ENCODE data around the gene COX7C. TPM values are rescaled to one million over a fixed set of nuclear protein-coding genes. Genes with fewer than 3 reads are reported as not detected.
"Not testable (repeated sequence)": the region's sequence is repeated elsewhere in the genome, so short reads cannot be mapped to it uniquely, and the experiment has no call there.

Gene COX7C
- total RNA-seq, 8 experiments from 2014 or later: 612 to 1,058 (median 819) TPM

DNA sequence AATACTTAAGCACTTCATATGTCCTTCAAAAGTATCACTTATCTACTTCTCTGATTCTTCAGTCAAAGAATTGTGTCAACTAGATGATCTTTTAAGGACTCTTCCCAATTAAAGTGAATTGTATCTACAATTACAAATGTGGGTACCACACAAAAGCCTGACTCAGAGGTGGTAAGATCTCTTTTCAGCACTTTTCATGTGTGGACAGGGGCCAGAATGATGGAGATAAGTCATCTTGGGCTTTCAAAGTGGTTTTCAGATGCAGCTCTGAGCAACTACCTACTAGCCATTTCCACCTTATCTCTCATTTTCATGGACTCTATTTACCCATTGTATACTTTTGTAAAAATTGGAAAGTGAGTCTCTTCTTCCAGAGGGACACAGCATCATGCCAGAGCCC lies 8.4 kb downstream of the COX7C start:
- no peak overlapping the region for H3K27ac ChIP-seq

DNA sequence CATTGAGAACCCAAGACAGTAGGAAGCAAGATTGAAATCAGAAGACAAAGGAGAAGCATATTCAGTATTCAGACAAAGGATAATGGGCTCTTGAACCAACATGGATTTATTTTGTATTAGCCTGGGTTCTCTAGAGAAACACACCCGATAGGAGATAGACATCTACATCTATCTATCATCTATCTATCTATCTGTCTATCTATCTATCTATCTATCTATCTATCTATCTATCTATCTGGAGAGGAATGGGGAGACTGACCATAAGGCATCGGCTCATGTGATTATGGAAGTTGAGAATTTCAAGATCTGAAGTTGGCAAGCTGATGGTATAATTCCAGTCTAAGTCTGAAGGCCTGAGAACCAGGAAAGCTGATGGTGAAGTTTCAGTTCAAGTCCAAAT lies 13.4 kb downstream of the COX7C start:
- in situ Hi-C loops (cut with MboI; ENCODE audit: low pct_unique_long_range_greater_than_20kb in 2 of 9, low sequenced_read_pairs in 9 of 9, unreplicated experiment in 9 of 9): no loop called here
- Histone ChIP-seq H3K27ac (no peak overlapping the region), H3K4me1 (replicated peaks in 1 of 2) (no peaks in the 10 kb centered on the region), H3K4me3 (no peak overlapping the region)
- WGBS, 10 experiments: 0 to 100% (median 89%) methylated on average over 1 to 2 of the region's 2 CpGs; no CpG with 5 or more reads in 2 of the 10 experiments
- ATAC-seq (replicated peaks in 6 of 8): no peak

More for the DNA sequence above, 8.4 kb downstream of the COX7C start:
- Histone ChIP-seq H3K4me1 (replicated peaks in 1 of 2) (peaks cover 0 to 3% of the 10 kb centered on the region in 2 donors), H3K4me3 (no peak overlapping the region)
- ATAC-seq (replicated peaks in 6 of 8): peak in 1 of 8 experiments; percentile 23
- in situ Hi-C loops (cut with MboI; ENCODE audit: low pct_unique_long_range_greater_than_20kb in 2 of 9, low sequenced_read_pairs in 9 of 9, unreplicated experiment in 9 of 9): no loop called here

DNA sequence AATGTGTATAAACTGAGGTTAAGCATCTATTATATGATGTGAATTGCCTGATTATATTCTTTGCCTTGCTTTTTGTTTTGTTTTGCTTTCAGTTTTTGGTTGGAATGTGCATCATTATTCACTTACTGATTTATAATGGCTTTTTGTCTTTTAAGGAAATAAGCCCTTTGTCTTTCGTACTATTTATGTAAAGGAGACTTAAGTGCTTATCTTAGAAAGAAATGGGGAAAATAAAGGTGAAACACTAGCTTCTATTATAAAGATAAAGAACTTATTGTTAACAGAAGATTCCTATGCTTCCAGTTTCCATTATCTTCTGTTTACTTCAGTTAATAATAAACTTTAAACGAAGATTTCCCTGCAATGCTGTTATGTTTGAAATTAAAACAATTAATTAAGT lies 23.3 kb downstream of the COX7C start:
- in situ Hi-C loops (cut with MboI; ENCODE audit: low pct_unique_long_range_greater_than_20kb in 2 of 9, low sequenced_read_pairs in 9 of 9, unreplicated experiment in 9 of 9): no loop called here
- ATAC-seq (replicated peaks in 6 of 8): no peak
- Histone ChIP-seq H3K4me1 (replicated peaks in 1 of 2) (no peaks in the 10 kb centered on the region), H3K4me3 (no peak overlapping the region), H3K27ac (no peak overlapping the region)
- 0 to 40% (median 11%) methylated on average over 1 to 2 of the region's 2 CpGs for WGBS, 10 experiments

DNA sequence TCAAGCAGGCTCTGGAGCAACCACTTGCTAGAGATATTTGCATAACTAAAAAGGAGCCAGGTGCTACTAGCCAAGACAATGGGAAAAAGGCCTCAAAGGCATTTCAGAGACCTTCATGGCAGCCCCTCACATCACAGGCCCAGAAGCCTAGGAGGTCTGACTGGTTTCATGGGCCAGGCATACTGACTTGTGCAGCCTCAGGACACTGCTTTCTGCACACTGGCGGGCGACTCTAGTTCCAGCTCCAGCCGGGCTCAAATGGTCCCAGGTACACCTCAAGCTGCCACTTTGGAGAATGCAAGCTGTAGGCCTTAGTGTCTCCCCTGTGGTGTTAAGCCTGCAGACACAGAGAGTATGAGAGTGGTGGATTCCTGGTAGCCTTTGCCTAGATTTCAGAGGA lies 27.1 kb downstream of the COX7C start:
- WGBS, 10 experiments: no CpG with 5 or more reads among the region's 3 CpGs
- Histone ChIP-seq H3K27ac (no peak overlapping the region), H3K4me1 (replicated peaks in 1 of 2) (peaks cover 0 to 4% of the 10 kb centered on the region in 2 donors), H3K4me3 (no peak overlapping the region)
- ATAC-seq (replicated peaks in 6 of 8): no peak
- in situ Hi-C loops (cut with MboI; ENCODE audit: low pct_unique_long_range_greater_than_20kb in 2 of 9, low sequenced_read_pairs in 9 of 9, unreplicated experiment in 9 of 9): no loop called here

DNA sequence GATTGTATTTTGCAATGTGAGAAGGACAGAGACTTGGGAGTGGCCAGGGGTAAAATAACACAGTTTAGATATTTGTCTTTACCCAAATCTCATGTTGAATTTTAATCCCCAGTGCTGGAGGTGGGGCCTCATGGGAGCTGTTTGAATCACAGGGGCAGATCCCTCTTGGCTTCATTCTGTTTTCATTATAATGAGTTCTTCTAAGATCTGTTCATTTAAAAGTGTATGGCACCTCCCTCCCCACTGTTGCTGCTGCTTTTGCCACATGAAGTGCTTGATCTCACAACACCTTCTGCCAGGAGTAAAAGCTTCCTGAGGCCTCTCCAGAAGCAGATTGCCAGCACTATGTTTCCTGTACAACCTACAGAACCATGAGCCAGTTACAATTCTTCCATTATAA lies 28.1 kb downstream of the COX7C start:
- in situ Hi-C loops (cut with MboI; ENCODE audit: low pct_unique_long_range_greater_than_20kb in 2 of 9, low sequenced_read_pairs in 9 of 9, unreplicated experiment in 9 of 9): no loop called here
- Histone ChIP-seq H3K4me1 (replicated peaks in 1 of 2) (peaks cover 0 to 10% of the 10 kb centered on the region in 2 donors), H3K4me3 (no peak overlapping the region), H3K27ac (no peak overlapping the region)
- peak in 2 of 8 experiments; percentile 46 to 87 for ATAC-seq (replicated peaks in 6 of 8)

DNA sequence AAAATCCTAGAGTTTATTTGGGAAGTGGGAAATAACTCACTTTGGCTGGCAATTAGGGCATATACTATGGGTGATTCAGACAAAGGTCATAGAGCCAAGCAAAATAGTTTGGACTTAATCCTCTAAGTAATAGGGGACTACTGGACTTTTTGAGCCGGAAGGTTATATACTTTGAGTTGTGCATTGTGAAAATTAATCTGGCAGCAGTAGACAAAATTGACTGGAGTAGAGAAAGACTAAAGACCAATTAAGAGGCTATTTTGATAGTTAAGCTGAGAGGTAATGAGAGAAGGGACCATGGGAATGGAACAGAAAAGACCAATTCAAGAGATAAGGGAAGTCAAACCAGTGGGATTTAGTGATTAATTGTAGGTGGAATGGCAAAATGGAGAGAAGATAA lies 28.9 kb downstream of the COX7C start:
- Histone ChIP-seq H3K4me1 (replicated peaks in 1 of 2) (peaks cover 0 to 10% of the 10 kb centered on the region in 2 donors), H3K27ac (no peak overlapping the region), H3K4me3 (no peak overlapping the region)
- in situ Hi-C loops (cut with MboI; ENCODE audit: low pct_unique_long_range_greater_than_20kb in 2 of 9, low sequenced_read_pairs in 9 of 9, unreplicated experiment in 9 of 9): no loop called here
- ATAC-seq (replicated peaks in 6 of 8): no peak
- WGBS, 10 experiments: 13 to 100% (median 97%) methylated on average over 1 of the region's 1 CpG

DNA sequence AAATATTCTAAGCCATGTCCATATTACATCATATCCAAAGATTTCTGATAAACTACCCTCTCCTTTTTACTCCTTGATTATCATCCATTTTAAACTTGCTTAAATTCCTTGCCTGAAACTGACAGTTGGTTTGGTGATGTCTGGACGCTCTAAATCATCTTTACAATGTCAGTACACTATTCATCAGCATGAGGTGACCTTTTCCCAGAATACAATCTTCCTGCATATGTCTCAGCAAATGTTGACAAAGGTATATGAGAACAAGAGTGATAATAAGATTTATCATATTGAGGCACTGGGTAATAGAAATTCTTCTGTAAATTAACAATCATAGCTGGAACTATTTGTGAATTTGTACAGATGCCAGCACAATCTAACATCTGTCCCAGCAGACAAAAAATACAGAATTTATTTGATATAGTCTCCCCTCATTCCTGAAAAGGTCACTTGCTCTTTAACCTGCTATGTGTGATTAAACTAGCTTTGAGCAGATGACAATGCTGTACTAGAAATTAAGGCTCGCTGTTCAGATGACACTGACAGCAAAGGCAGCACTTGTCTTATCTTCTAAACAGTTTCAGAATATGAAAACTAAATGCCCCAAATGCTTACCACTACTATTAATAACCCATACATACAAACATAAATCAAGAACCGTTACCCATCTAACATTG lies 32.2 kb downstream of the COX7C start:
- Histone ChIP-seq H3K27ac (no peak overlapping the region), H3K4me3 (no peak overlapping the region), H3K4me1 (replicated peaks in 1 of 2) (peaks cover 0 to 10% of the 10 kb centered on the region in 2 donors)
- peak in 3 of 8 experiments; percentile 26 to 77 (median 73) for ATAC-seq (replicated peaks in 6 of 8)
- in situ Hi-C loops (cut with MboI; ENCODE audit: low pct_unique_long_range_greater_than_20kb in 2 of 9, low sequenced_read_pairs in 9 of 9, unreplicated experiment in 9 of 9): no loop called here
- WGBS, 10 experiments: 0 to 100% (median 71%) methylated on average over 1 to 3 of the region's 3 CpGs; no CpG with 5 or more reads in 1 of the 10 experiments

DNA sequence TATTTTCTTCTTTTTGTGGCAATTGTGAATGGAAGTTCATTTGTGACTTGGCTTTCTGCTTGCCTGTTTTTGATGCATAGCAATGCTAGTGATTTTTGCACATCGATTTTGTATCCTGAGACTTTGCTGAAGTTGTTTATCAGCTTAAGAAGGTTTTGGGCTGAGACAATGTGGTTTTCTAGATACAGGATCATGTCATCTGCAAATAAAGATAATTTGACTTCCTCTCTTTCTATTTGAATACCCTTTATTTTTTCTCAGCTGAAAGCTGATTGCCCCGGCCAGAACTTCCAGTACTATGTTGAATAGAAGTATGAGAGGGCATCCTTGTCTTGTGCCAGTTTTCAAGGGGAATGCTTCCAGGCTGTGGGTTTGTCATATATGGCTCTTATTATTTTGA lies 43.0 kb downstream of the COX7C start:
- H3K4me1 ChIP-seq (replicated peaks in 1 of 2); in situ Hi-C loops (cut with MboI; ENCODE audit: low pct_unique_long_range_greater_than_20kb in 2 of 9, low sequenced_read_pairs in 9 of 9, unreplicated experiment in 9 of 9); H3K27ac ChIP-seq; H3K4me3 ChIP-seq; ATAC-seq (replicated peaks in 6 of 8): not testable (repeated sequence)
- 0 to 90% (median 61%) methylated on average over 1 to 2 of the region's 2 CpGs for WGBS, 10 experiments

DNA sequence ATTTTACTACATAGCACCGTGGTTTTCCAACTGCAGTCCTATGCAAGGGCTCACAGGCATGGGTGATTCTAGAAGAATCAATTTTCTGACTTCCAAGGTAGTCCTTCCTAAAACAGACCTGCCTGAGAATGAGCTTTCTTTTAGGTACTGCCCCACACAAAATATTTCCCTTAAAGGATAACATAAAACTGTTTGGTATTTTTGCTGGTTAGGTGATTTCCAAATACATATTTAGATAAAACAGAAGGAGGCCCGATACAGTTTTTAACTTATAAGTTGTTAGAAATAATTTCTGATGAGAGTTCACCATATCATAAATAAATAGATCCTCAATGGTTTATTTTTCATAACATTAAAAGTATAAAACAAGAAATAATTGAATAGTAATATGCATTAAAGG lies 46.4 kb downstream of the COX7C start:
- in situ Hi-C loops (cut with MboI; ENCODE audit: low pct_unique_long_range_greater_than_20kb in 2 of 9, low sequenced_read_pairs in 9 of 9, unreplicated experiment in 9 of 9): no loop called here
- 0 to 100% (median 83%) methylated on average over 1 to 2 of the region's 2 CpGs for WGBS, 10 experiments

DNA sequence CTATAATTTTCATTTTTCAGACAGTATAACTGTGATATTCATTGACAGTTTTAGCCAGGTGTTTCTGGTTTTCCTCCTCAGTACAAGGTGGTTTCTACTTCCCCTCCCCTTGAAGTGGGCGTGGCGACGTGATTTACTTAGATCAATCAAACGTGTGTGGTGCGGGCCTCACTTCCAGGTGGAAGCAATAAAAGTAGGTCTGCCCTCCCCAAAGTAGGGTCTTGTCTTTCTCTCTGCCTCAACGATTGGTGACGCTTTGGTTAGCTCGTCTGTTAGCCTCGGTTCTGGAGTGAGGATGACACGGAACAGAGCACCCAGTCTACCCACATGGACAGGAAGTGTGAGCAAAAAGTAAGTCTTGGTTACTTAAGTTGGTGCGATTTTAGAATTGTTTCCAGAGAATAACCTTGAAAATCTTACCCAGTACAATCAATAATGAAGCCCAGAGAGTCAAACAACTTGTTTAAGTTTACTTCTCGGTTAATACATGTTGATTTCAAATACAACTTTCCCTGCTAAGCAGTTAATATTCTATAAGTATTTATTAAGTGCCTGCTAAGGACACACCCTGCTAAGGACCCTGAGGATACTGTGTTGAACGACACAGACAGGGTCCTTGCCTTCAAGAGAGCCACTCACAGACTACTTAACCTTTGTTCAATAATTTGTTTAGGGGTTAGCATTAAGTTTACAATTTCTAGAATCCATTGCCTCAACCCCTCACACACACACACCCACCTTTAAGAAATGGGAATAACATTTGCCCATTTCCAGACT lies 48.4 kb downstream of the COX7C start:
- Histone ChIP-seq H3K27ac (no peak overlapping the region), H3K4me1 (replicated peaks in 1 of 2) (no peaks in the 10 kb centered on the region), H3K4me3 (no peak overlapping the region)
- in situ Hi-C loops (cut with MboI; ENCODE audit: low pct_unique_long_range_greater_than_20kb in 2 of 9, low sequenced_read_pairs in 9 of 9, unreplicated experiment in 9 of 9): no loop called here
- 5 to 100% (median 80%) methylated on average over 2 to 12 of the region's 13 CpGs; no CpG with 5 or more reads in 1 of the 10 experiments for WGBS, 10 experiments
- no peak for ATAC-seq (replicated peaks in 6 of 8)

More for the DNA sequence above, 46.4 kb downstream of the COX7C start:
- H3K4me3 ChIP-seq: no peak overlapping the region
- H3K27ac ChIP-seq: no peak overlapping the region
- ATAC-seq (replicated peaks in 6 of 8): no peak
- no peaks in the 10 kb centered on the region for H3K4me1 ChIP-seq (replicated peaks in 1 of 2)

DNA sequence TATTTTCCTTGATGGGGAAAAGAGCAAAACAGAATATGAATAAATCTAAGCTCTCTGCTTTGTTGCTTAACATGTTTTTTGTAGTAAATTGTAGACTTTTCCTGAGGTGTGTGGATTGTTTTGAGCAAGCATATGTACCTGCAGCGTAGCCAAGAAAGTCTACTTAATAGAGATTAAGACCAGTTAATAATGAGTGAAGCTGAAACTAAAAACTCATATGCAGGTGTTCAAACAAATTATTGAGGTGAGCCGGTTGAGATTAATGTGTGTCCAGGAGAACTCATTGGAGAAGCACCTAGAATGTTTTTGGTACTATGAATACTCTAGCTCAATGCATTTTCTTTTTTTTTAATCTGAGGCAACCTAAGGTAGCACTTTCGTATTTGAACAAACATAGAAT lies 49.2 kb downstream of the COX7C start:
- no peaks in the 10 kb centered on the region for H3K4me1 ChIP-seq (replicated peaks in 1 of 2)
- H3K4me3 ChIP-seq: no peak overlapping the region
- H3K27ac ChIP-seq: no peak overlapping the region
- 4 to 100% (median 79%) methylated on average over 2 to 3 of the region's 3 CpGs; no CpG with 5 or more reads in 1 of the 10 experiments for WGBS, 10 experiments
- ATAC-seq (replicated peaks in 6 of 8): no peak
- in situ Hi-C loops (cut with MboI; ENCODE audit: low pct_unique_long_range_greater_than_20kb in 2 of 9, low sequenced_read_pairs in 9 of 9, unreplicated experiment in 9 of 9): no loop called here
